Uterus (tissue), 4 donors: Measurements from ENCODE around the gene NBPF1. TPM values are rescaled to one million over a fixed set of nuclear protein-coding genes. Genes with fewer than 3 reads are reported as not detected.
A peak's percentile ranks its signal among the peaks of the same experiment; 100 is the strongest.
"Not testable (repeated sequence)": the region's sequence is repeated elsewhere in the genome, so short reads cannot be mapped to it uniquely, and the experiment has no call there.

Source experiments
- DNase-seq, 2 donors: peaks; one replicate each; pipeline ENCODE4 v3.0.0-alpha.2; 2019 to 2020
- H3K27ac ChIP-seq, 2 donors: fragments of 200-600 bp; sonication (generic); 1 replicate in 1 of 2; 2 replicates in 1 of 2; pipeline ENCODE4 v1.5.1; 2016 to 2018
- H3K27me3 ChIP-seq, 2 donors: fragments of 200-600 bp; sonication (generic); one replicate each; pipeline ENCODE4 v1.5.1; 2018 to 2019; ENCODE audit warnings: control low read depth in 1 of 2
- H3K36me3 ChIP-seq, 2 donors: fragments of 200-600 bp; sonication (generic); one replicate each; pipeline ENCODE4 v1.5.1; 2019; ENCODE audit warnings: control low read depth in 1 of 2
- H3K4me1 ChIP-seq, 2 donors: fragments of 200-600 bp; sonication (generic); one replicate each; pipeline ENCODE4 v1.5.1; 2018 to 2019; ENCODE audit warnings: control low read depth in 1 of 2
- H3K4me3 ChIP-seq, 2 donors: fragments of 200-600 bp; sonication (generic); 1 replicate in 1 of 2; 2 replicates in 1 of 2; pipeline ENCODE4 v1.5.1; 2018 to 2019; ENCODE audit warnings: mild to moderate bottlenecking in 1 of 2
- H3K9me3 ChIP-seq, 2 donors: fragments of 200-600 bp; sonication (generic); one replicate each; pipeline ENCODE4 v1.5.1; 2019; ENCODE audit warnings: control low read depth in 1 of 2
- POLR2A ChIP-seq, 2 donors: fragments of 450-650 bp; IDR thresholded peaks; one replicate each; pipeline ENCODE4 v1.6.1; 2016; ENCODE audit warnings: antibody characterized with exemption in 2 of 2, mild to moderate bottlenecking in 1 of 2, moderate library complexity in 1 of 2
- intact Hi-C: fragments of 100-400 bp; cut with DNase I; formaldehyde crosslinking; loops from one replicate; pipeline ENCODE4 v1.15.1; 2023; ENCODE audit warnings: low total_unique reads
- small RNA-seq: library from RNA; depleted of rRNA; stranded (forward); fragments of <200 nt; gene quantifications from one replicate; pipeline ENCODE3, GENCODE V24; 2016
- total RNA-seq, 4 donors: library from RNA; depleted of rRNA in 3 of 4; stranded (reverse); fragments of >200 nt in 3 of 4; gene quantifications; one replicate each; pipeline versions ENCODE4 v1.1.0 to v1.2.4, GENCODE V29; 2014 to 2023
- donor health status: DM: yes; HTN: yes; CAD: no.

The NBPF1 gene
- total RNA-seq, 4 donors from 2014 or later: 29.4 to 178 (median 39.2) TPM

GRCh38 chr1:16514107-16515055 is 99.0 kb downstream of the NBPF1 start, which contains the start of gene RNU1-1:
Gene RNU1-1 (minus strand): TSS chr1:16514285.
- intact Hi-C loops, H3K9me3 ChIP-seq, H3K36me3 ChIP-seq, H3K27me3 ChIP-seq, H3K4me1 ChIP-seq: not testable (repeated sequence)
- peak; percentile 82 to 94 for DNase-seq
- Histone ChIP-seq H3K27ac (peak within 1 kb of the TSS; percentile 71 to 89), H3K4me3 (peak within 1 kb of the TSS in 1 of 2 donors; percentile 36)
- TF ChIP-seq POLR2A (IDR thresholded peaks at IDR 0.05): peak in 1 of 2 donors; percentile 38

GRCh38 chr1:16513412-16514106 is 99.8 kb downstream of the NBPF1 start:
- intact Hi-C loops, H3K27me3 ChIP-seq, H3K9me3 ChIP-seq, H3K36me3 ChIP-seq, H3K4me1 ChIP-seq: not testable (repeated sequence)
- H3K4me3 ChIP-seq: peak overlapping the region in 1 of 2 donors; percentile 36
- DNase-seq: peak in 1 of 2 donors; percentile 66
- H3K27ac ChIP-seq: peak overlapping the region; percentile 61 to 89

GRCh38 chr1:16512624-16513411 is 100.5 kb downstream of the NBPF1 start:
- H3K4me1 ChIP-seq, H3K4me3 ChIP-seq, H3K36me3 ChIP-seq, H3K27me3 ChIP-seq, DNase-seq, intact Hi-C loops, H3K9me3 ChIP-seq: not testable (repeated sequence)
- H3K27ac ChIP-seq: peak overlapping the region in 1 of 2 donors; percentile 89

Small RNA genes lying within 50 kb of the gene (small RNA-seq; reads per million reads assigned to genes)
- gene RNU1-1 (not detected), gene RNU1-6P (not detected)

Other genes starting within 250 kb of the NBPF1 start
- 100 to 1,000 TPM in 1 of 4 donors, 10 to 100 TPM in 3; 24.4 to 126 (median 47.2) TPM for gene SZRD1, start 246.3 kb downstream of the NBPF1 start, total RNA-seq
- under 1 TPM in 1 of 4 donors, not detected in 3; 0.27 TPM for gene SPATA21, start 176.1 kb downstream of the NBPF1 start, total RNA-seq
- gene NECAP2, start 172.8 kb downstream of the NBPF1 start, total RNA-seq: 10 to 100 TPM; 36.0 to 60.1 (median 38.6) TPM
- 1,000 to 10,000 TPM in 1 of 4 donors, under 1 TPM in 3; under 0.01 to 2,125 (median under 0.01) TPM for gene RNU1-1, start 99.3 kb downstream of the NBPF1 start, total RNA-seq
- 1,000 to 10,000 TPM in 1 of 4 donors, under 1 TPM in 3; under 0.01 to 2,125 (median under 0.01) TPM for gene RNU1-3, start 53.4 kb upstream of the NBPF1 start, total RNA-seq
- gene RNU1-4, start 127.0 kb upstream of the NBPF1 start, total RNA-seq: 1,000 to 10,000 TPM in 1 of 4 donors, under 1 TPM in 3; under 0.01 to 2,125 (median under 0.01) TPM